H1 (cell line): ENCODE data around the gene ACTC1. TPM values are rescaled to one million over a fixed set of nuclear protein-coding genes. Genes with fewer than 3 reads are reported as not detected.

ENCODE experiments used
- CTCF ChIA-PET: fragments of 300-600 bp; sonication (Branson Sonifier 250); formaldehyde crosslinking; loops from one replicate; lab custom pipeline; 2021; ENCODE audit not compliant: partially characterized antibody; lab: Charles Lee
- POLR2A ChIA-PET: fragments of 300-600 bp; sonication (Branson Sonifier 250); formaldehyde crosslinking; loops from one replicate; lab custom pipeline; 2021; ENCODE audit warnings: inconsistent platforms; ENCODE audit not compliant: partially characterized antibody; lab: Charles Lee
- DNase-seq, 2 experiments: peaks; one replicate each; pipeline versions ENCODE4 v3.0.0 to v3.0.0-alpha.2; 2010 to 2022; ENCODE audit warnings: low spot score in 2 of 2, low read depth in 1 of 2, mixed read lengths in 1 of 2
- FAIRE-seq: peaks from 2 replicates; lab custom pipeline; 2011; peaks lifted over from hg19 to GRCh38; lab: Jason Lieb, UNC
- H2AFZ ChIP-seq: 2 replicates; pipeline ENCODE4 v1.8.1; 2012; ENCODE audit warnings: low read length, inconsistent platforms
- H2AK5ac ChIP-seq: 2 replicates; pipeline ENCODE4 v1.6.1; 2013; ENCODE audit warnings: low read depth, low read length
- H2BK120ac ChIP-seq: replicated peaks from 2 replicates; pipeline ENCODE3; 2013; ENCODE audit warnings: low read depth, low read length, inconsistent platforms
- H2BK12ac ChIP-seq: 2 replicates; pipeline ENCODE4 v1.6.1; 2013; ENCODE audit warnings: low read depth, low read length
- H2BK15ac ChIP-seq: 2 replicates; pipeline ENCODE4 v1.6.1; 2013; ENCODE audit warnings: low read length
- H2BK20ac ChIP-seq: 2 replicates; pipeline ENCODE4 v1.6.1; 2013; ENCODE audit warnings: low read length
- H2BK5ac ChIP-seq: 2 replicates; pipeline ENCODE4 v1.6.1; 2013; ENCODE audit warnings: low read depth, low read length
- H3K14ac ChIP-seq: 2 replicates; pipeline ENCODE4 v1.6.1; 2013; ENCODE audit warnings: inconsistent platforms; ENCODE audit not compliant: insufficient read length
- H3K18ac ChIP-seq: 2 replicates; pipeline ENCODE4 v1.6.1; 2013; ENCODE audit warnings: low read length; ENCODE audit errors: extremely low read depth
- H3K23ac ChIP-seq: 2 replicates; pipeline ENCODE4 v1.6.1; 2013; ENCODE audit warnings: inconsistent platforms; ENCODE audit not compliant: insufficient read length
- H3K23me2 ChIP-seq: 2 replicates; pipeline ENCODE4 v1.6.1; 2013; ENCODE audit warnings: low read depth, low read length
- H3K27ac ChIP-seq: 2 replicates; pipeline ENCODE4 v1.6.1; 2011; ENCODE audit warnings: low read depth, low read length, inconsistent platforms
- H3K27me3 ChIP-seq, 4 experiments: replicated peaks in 1 of 4; 1 replicate in 1 of 4; 2 replicates in 3 of 4; pipeline versions ENCODE4 v1.6.1 to v1.8.1; 2011 to 2013; ENCODE audit warnings: low read length in 3 of 4, mild to moderate bottlenecking in 3 of 4, inconsistent platforms in 2 of 4, mixed read lengths in 2 of 4, moderate library complexity in 1 of 4; ENCODE audit not compliant: control insufficient read depth in 3 of 4, insufficient read depth in 3 of 4; ENCODE audit errors: extremely low read depth in 1 of 4
- H3K36me3 ChIP-seq, 4 experiments: 2 replicates each; pipeline versions ENCODE4 v1.6.1 to v1.8.1; 2011 to 2013; ENCODE audit warnings: mild to moderate bottlenecking in 4 of 4, low read length in 3 of 4, moderate library complexity in 2 of 4, control low read depth in 1 of 4, inconsistent platforms in 1 of 4; ENCODE audit not compliant: insufficient read depth in 4 of 4, control insufficient read depth in 2 of 4
- H3K4ac ChIP-seq: replicated peaks from 2 replicates; pipeline ENCODE3; 2013; ENCODE audit warnings: low read length, low read depth, mixed read lengths, inconsistent platforms; ENCODE audit not compliant: insufficient read length
- H3K4me1 ChIP-seq, 4 experiments: replicated peaks in 1 of 4; 1 replicate in 1 of 4; 2 replicates in 3 of 4; pipeline versions ENCODE4 v1.6.1 to v1.8.1; 2011 to 2013; ENCODE audit warnings: low read length in 3 of 4, inconsistent platforms in 2 of 4, mixed read lengths in 1 of 4; ENCODE audit not compliant: insufficient read depth in 4 of 4, control insufficient read depth in 3 of 4
- H3K4me2 ChIP-seq, 2 experiments: 2 replicates each; pipeline versions ENCODE4 v1.6.1 to v1.8.1; 2011 to 2013; ENCODE audit warnings: low read depth in 2 of 2, low read length in 2 of 2, control low read depth in 1 of 2, inconsistent platforms in 1 of 2, mild to moderate bottlenecking in 1 of 2; ENCODE audit not compliant: insufficient read depth in 1 of 2
- H3K4me3 ChIP-seq, 4 experiments: fragments of 200-600, 300-600 bp in 1 of 4; sonication (generic), shearing (Covaris generic), sonication (Bioruptor Twin) in 1 of 4; 2 replicates each; pipeline versions ENCODE4 v1.5.1 to v1.8.1; 2011 to 2016; ENCODE audit warnings: low read length in 4 of 4, low read depth in 3 of 4, control low read depth in 2 of 4, inconsistent platforms in 2 of 4, mild to moderate bottlenecking in 2 of 4, mixed read lengths in 1 of 4, moderate library complexity in 1 of 4; ENCODE audit not compliant: insufficient read depth in 2 of 4; ENCODE audit errors: extremely low read depth in 1 of 4
- H3K56ac ChIP-seq: replicated peaks from 2 replicates; pipeline ENCODE3; 2013; ENCODE audit warnings: low read depth, mild to moderate bottlenecking, mixed read lengths, low read length, inconsistent platforms; ENCODE audit not compliant: insufficient read length
- H3K79me1 ChIP-seq: 2 replicates; pipeline ENCODE4 v1.6.1; 2013; ENCODE audit warnings: low read depth, low read length, control low read depth
- H3K79me2 ChIP-seq, 2 experiments: 2 replicates each; pipeline versions ENCODE4 v1.6.1 to v1.8.1; 2012 to 2013; ENCODE audit warnings: low read length in 2 of 2, mild to moderate bottlenecking in 2 of 2, inconsistent platforms in 1 of 2; ENCODE audit not compliant: insufficient read depth in 2 of 2, control insufficient read depth in 1 of 2
- H3K9ac ChIP-seq, 4 experiments: replicated peaks in 1 of 4; 1 replicate in 1 of 4; 2 replicates in 3 of 4; pipeline versions ENCODE4 v1.6.1 to v1.8.1; 2011 to 2013; ENCODE audit warnings: low read depth in 3 of 4, low read length in 3 of 4, control low read depth in 2 of 4, mild to moderate bottlenecking in 2 of 4, moderate library complexity in 2 of 4, inconsistent platforms in 1 of 4; ENCODE audit errors: extremely low read depth in 1 of 4
- H3K9me3 ChIP-seq, 2 experiments: 2 replicates each; pipeline versions ENCODE4 v1.6.1 to v1.8.1; 2012 to 2013; ENCODE audit warnings: mild to moderate bottlenecking in 2 of 2, moderate library complexity in 2 of 2, control low read depth in 1 of 2, inconsistent platforms in 1 of 2, low read depth in 1 of 2, low read length in 1 of 2, mixed read lengths in 1 of 2; ENCODE audit not compliant: insufficient read depth in 2 of 2
- H4K20me1 ChIP-seq, 2 experiments: replicated peaks in 1 of 2; 2 replicates each; pipeline versions ENCODE3 to v1.8.1; 2011 to 2013; ENCODE audit warnings: inconsistent platforms in 2 of 2, low read length in 2 of 2, mild to moderate bottlenecking in 1 of 2; ENCODE audit not compliant: insufficient read depth in 2 of 2, control insufficient read depth in 1 of 2
- H4K5ac ChIP-seq: 2 replicates; pipeline ENCODE4 v1.6.1; 2013; ENCODE audit warnings: low read length, low read depth, mixed read lengths, inconsistent platforms; ENCODE audit not compliant: insufficient read length
- H4K8ac ChIP-seq: 2 replicates; pipeline ENCODE4 v1.8.0; 2013; ENCODE audit warnings: mild to moderate bottlenecking, moderate library complexity, low read length, inconsistent platforms; ENCODE audit not compliant: insufficient read depth; ENCODE audit errors: extremely low read depth
- H4K91ac ChIP-seq: replicated peaks from 2 replicates; pipeline ENCODE3; 2013; ENCODE audit warnings: low read length, mixed read lengths, inconsistent platforms; ENCODE audit not compliant: insufficient read length
- BCL11A ChIP-seq, 2 experiments: IDR thresholded peaks; one replicate each; pipeline ENCODE4 v1.6.1; 2011; ENCODE audit warnings: low read depth in 2 of 2, low read length in 2 of 2, mild to moderate bottlenecking in 2 of 2
- HDAC6 ChIP-seq: IDR thresholded peaks from one replicate; pipeline ENCODE4 v1.7.1; 2012; ENCODE audit warnings: low read depth, mild to moderate bottlenecking, inconsistent platforms, low read length, moderate library complexity
- NANOG ChIP-seq: IDR thresholded peaks from 2 replicates; pipeline ENCODE4 v1.6.1; 2011; ENCODE audit warnings: low read length, low read depth, mild to moderate bottlenecking, inconsistent platforms; ENCODE audit not compliant: insufficient read depth, poor library complexity, severe bottlenecking
- POLR2A ChIP-seq, 2 experiments: IDR thresholded peaks; 1 replicate in 1 of 2; 2 replicates in 1 of 2; pipeline ENCODE4 v1.6.1; 2011; ENCODE audit warnings: low read depth in 2 of 2, low read length in 2 of 2, mild to moderate bottlenecking in 2 of 2; ENCODE audit errors: control extremely low read depth in 1 of 2
- TEAD4 ChIP-seq: IDR thresholded peaks from 2 replicates; pipeline ENCODE4 v1.6.1; 2012; ENCODE audit warnings: low read depth, low read length, inconsistent platforms, mixed read lengths
- WGBS, 2 experiments: shearing (Covaris generic) in 1 of 2; methylation state at CpG; one replicate each; pipeline versions ENCODE4 v1.1.6 to v1.1.7; 2013 to 2015; ENCODE audit warnings: low lambda C conversion rate in 2 of 2, mixed read lengths in 2 of 2, inconsistent platforms in 1 of 2, low coverage in 1 of 2, missing lambda C conversion rate in 1 of 2; ENCODE audit not compliant: insufficient replicate concordance in 2 of 2, insufficient coverage in 1 of 2, insufficient read length in 1 of 2; ENCODE audit errors: extremely low coverage in 1 of 2, missing lambda C conversion rate in 1 of 2; 5-methylcytosine and 5-hydroxymethylcytosine counted together
- polyA plus RNA-seq, 7 experiments: library from polyadenylated mRNA; depleted of rRNA in 3 of 7; stranded (reverse) in 5 of 7; unstranded in 2 of 7; fragments of >200 nt in 5 of 7; fragments of 200-250 nt in 2 of 7; gene quantifications; 1 replicate in 5 of 7; 2 replicates in 1 of 7; 4 replicates in 1 of 7; pipeline versions ENCODE4 v1.2.1 to v1.2.3, GENCODE V29; 2011 to 2013; ENCODE audit warnings: missing spikeins in 2 of 7, mixed read lengths in 2 of 7
- total RNA-seq: library from RNA; stranded (reverse); fragmentation: NEBNext Ultra II Directional; extraction: Animal tissue kit (Norgen Biotek cat#: 25700); gene quantifications from 2 replicates; pipeline ENCODE4 v1.2.1, GENCODE V29; 2021

The ACTC1 gene
- total and polyA plus RNA-seq, 2 of the 8 experiments (the other 6 are each of a cell fraction or from before 2014, with no cell fraction given) = 37.6 to 90.0 TPM

DNA sequence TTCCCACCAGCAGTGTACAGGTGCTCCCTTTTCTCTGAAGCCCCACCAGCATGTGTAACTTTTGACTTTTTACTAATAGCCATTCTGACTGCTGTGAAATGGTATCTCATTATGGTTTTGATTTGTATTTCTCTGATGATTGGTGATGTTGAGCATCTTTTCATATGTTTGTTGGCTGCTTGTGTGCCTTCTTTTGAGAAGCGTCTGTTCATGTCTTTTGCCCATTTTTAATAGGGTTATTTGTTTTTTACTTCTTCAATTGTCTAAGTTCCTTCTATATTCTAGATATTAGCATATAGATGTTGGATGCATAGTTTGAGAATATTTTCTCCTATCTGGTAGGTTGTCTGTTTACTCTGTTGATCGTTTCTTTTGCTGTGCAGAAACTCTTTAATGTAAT, 14.6 kb downstream of the ACTC1 start:
- Histone ChIP-seq H2BK20ac (no peak overlapping the region), H3K27ac (no peak overlapping the region), H2BK15ac (no peak overlapping the region), H3K27me3 (peaks cover 0 to 4% (median 0%) of the 10 kb centered on the region in 4 experiments; a peak in 1 of 7 replicates), H2BK120ac (no peak overlapping the region), H3K18ac (no peak overlapping the region), H3K4me3 (no peak overlapping the region), H4K91ac (no peak overlapping the region), H3K4me1 (no peaks in the 10 kb centered on the region), H3K4me2 (no peak overlapping the region), H3K23ac (no peak overlapping the region), H4K20me1 (no peaks in the 10 kb centered on the region), H2AFZ (no peak overlapping the region), H2BK5ac (no peak overlapping the region), H3K56ac (no peak overlapping the region), H3K9ac (no peak overlapping the region), H3K9me3 (no peaks in the 10 kb centered on the region), H3K79me2 (no peaks in the 10 kb centered on the region), H4K5ac (no peak overlapping the region), H3K36me3 (no peaks in the 10 kb centered on the region), H3K14ac (no peak overlapping the region), H3K79me1 (no peaks in the 10 kb centered on the region), H4K8ac (no peak overlapping the region), H2AK5ac (no peak overlapping the region), H3K4ac (no peak overlapping the region), H3K23me2 (no peaks in the 10 kb centered on the region), H2BK12ac (no peak overlapping the region)
- 92% methylated on average over 2 of the region's 2 CpGs; no CpG with 5 or more reads in 1 of the 2 experiments for whole genome bisulfite sequencing, 2 experiments
- FAIRE-seq = no peak
- POLR2A ChIA-PET = no interaction called here
- DNase-seq = no peak
- CTCF ChIA-PET = no interaction called here
- TF ChIP-seq POLR2A (IDR thresholded peaks at IDR 0.05; ENCODE audit: control extremely low read depth in 1 of 2, low read depth in 2 of 2, low read length in 2 of 2) = no peak
- no peak for TF ChIP-seq NANOG
- TF ChIP-seq HDAC6 = no peak
- TF ChIP-seq BCL11A (IDR thresholded peaks at IDR 0.05; ENCODE audit: low read depth in 2 of 2, low read length in 2 of 2) = no peak
- TF ChIP-seq TEAD4 = no peak
